Gastroesophageal sphincter (tissue), 3 donors: ENCODE data around the gene UBR7.

Experiments
- CTCF ChIP-seq, 4 experiments: fragments of 200-600 bp in 2 of 4; fragments of 450-650 bp in 2 of 4; sonication (generic) in 1 of 4; IDR thresholded peaks; one replicate each; pipeline ENCODE4 v1.5.1; 2017 to 2019; ENCODE audit warnings: antibody characterized with exemption in 4 of 4, mild to moderate bottlenecking in 2 of 4, moderate library complexity in 2 of 4
- EP300 ChIP-seq: sonication (generic); formaldehyde crosslinking; IDR thresholded peaks from one replicate; pipeline ENCODE4 v1.6.1; 2017; ENCODE audit warnings: antibody characterized with exemption, mild to moderate bottlenecking
- POLR2A ChIP-seq, 2 donors: fragments of 450-650 bp; IDR thresholded peaks; one replicate each; pipeline ENCODE4 v1.6.1; 2017; ENCODE audit warnings: antibody characterized with exemption in 2 of 2, mild to moderate bottlenecking in 2 of 2, moderate library complexity in 1 of 2
- POLR2AphosphoS5 ChIP-seq: sonication (generic); formaldehyde crosslinking; IDR thresholded peaks from one replicate; pipeline ENCODE4 v1.6.1; 2017; ENCODE audit warnings: antibody characterized with exemption

- TF ChIP-seq CTCF (IDR thresholded peaks at IDR 0.05) (no peak), POLR2AphosphoS5 (no peak), POLR2A (IDR thresholded peaks at IDR 0.05) (no peak), EP300 (no peak)
These were observed 56.4 kb downstream of the UBR7 start for GRCh38 chr14:93263416-93263815.
